CD4-positive, alpha-beta T cell (primary cell): ENCODE results near the gene GRIN3A. TPM values are rescaled to one million over a fixed set of nuclear protein-coding genes. Genes with fewer than 3 reads are reported as not detected.
"Not testable (repeated sequence)": the region's sequence is repeated elsewhere in the genome, so short reads cannot be mapped to it uniquely, and the experiment has no call there.

Source experiments
- ATAC-seq: fragments of 200-7000 bp; cut with Tn5 transposase; one replicate; pipeline ENCODE4 v1.10.0; 2022; ENCODE audit warnings: mild to moderate bottlenecking; ENCODE audit not compliant: poor library complexity
- CTCF ChIA-PET: fragments of 350-600 bp; sonication (Branson Sonifier 250); formaldehyde crosslinking; loops from one replicate; lab custom pipeline; 2021; ENCODE audit warnings: antibody characterized with exemption, inconsistent platforms; lab: Charles Lee
- POLR2A ChIA-PET: fragments of 350-600 bp; sonication (Branson Sonifier 250); formaldehyde crosslinking; loops from one replicate; lab custom pipeline; 2021; ENCODE audit warnings: antibody characterized with exemption, inconsistent platforms; lab: Charles Lee
- DNase-seq, 14 experiments: peaks; one replicate each; pipeline ENCODE4 v3.0.0-alpha.2; 2013 to 2020; ENCODE audit warnings: mixed read lengths in 2 of 14
- H3K27ac ChIP-seq, 2 donors: one replicate each; pipeline versions ENCODE4 v1.5.1 to v1.7.0; 2013; ENCODE audit warnings: low read length in 2 of 2, low read depth in 1 of 2, mild to moderate bottlenecking in 1 of 2
- H3K27me3 ChIP-seq, 2 experiments: 1 replicate in 1 of 2; 2 replicates in 1 of 2; pipeline versions ENCODE4 v1.6.1 to v1.7.0; 2013; ENCODE audit warnings: low read length in 2 of 2, control low read depth in 1 of 2, mild to moderate bottlenecking in 1 of 2, moderate library complexity in 1 of 2; ENCODE audit not compliant: insufficient read depth in 2 of 2, control insufficient read depth in 1 of 2
- H3K36me3 ChIP-seq: one replicate; pipeline ENCODE4 v1.6.1; 2013; ENCODE audit warnings: low read length, control low read depth; ENCODE audit not compliant: insufficient read depth
- H3K4me1 ChIP-seq: one replicate; pipeline ENCODE4 v1.6.1; 2013; ENCODE audit warnings: low read length, control low read depth; ENCODE audit not compliant: insufficient read depth
- H3K4me3 ChIP-seq: one replicate; pipeline ENCODE4 v1.5.1; 2013; ENCODE audit warnings: mild to moderate bottlenecking, low read length, moderate library complexity
- H3K9me3 ChIP-seq, 2 experiments: 1 replicate in 1 of 2; 2 replicates in 1 of 2; pipeline versions ENCODE4 v1.6.1 to v1.7.0; 2013; ENCODE audit warnings: low read length in 2 of 2, mild to moderate bottlenecking in 2 of 2, control low read depth in 1 of 2, moderate library complexity in 1 of 2; ENCODE audit not compliant: control insufficient read depth in 1 of 2, insufficient read depth in 1 of 2
- H3K27ac Mint-ChIP-seq: one replicate; pipeline ENCODE4 v1.8.0; 2020; ENCODE audit warnings: mixed read lengths
- H3K27me3 Mint-ChIP-seq: one replicate; pipeline ENCODE4 v1.8.0; 2021; ENCODE audit warnings: mixed read lengths
- H3K36me3 Mint-ChIP-seq: one replicate; pipeline ENCODE4 v1.8.0; 2021; ENCODE audit warnings: low read depth, mixed read lengths
- H3K4me1 Mint-ChIP-seq: one replicate; pipeline ENCODE4 v1.8.0; 2021; ENCODE audit warnings: low read depth, mixed read lengths
- H3K4me3 Mint-ChIP-seq: one replicate; pipeline ENCODE4 v1.8.0; 2020; ENCODE audit warnings: mild to moderate bottlenecking, mixed read lengths
- H3K9me3 Mint-ChIP-seq: one replicate; pipeline ENCODE4 v1.8.0; 2020; ENCODE audit warnings: mixed read lengths
- CTCF ChIP-seq: fragments of 200-600 bp; IDR thresholded peaks from one replicate; pipeline ENCODE4 v1.8.0; 2022; ENCODE audit warnings: antibody characterized with exemption, mild to moderate bottlenecking
- intact Hi-C, 2 experiments: fragments of 100-400 bp; cut with DNase I in 1 of 2; cut with micrococcal nuclease in 1 of 2; formaldehyde crosslinking; loops; one replicate each; pipeline versions ENCODE4 v1.15.1 to v1.9.0; 2023 to 2025; cut with DNase I, micrococcal nuclease
- total RNA-seq, 174 experiments: library from RNA in 2 of 174; stranded (reverse) in 2 of 174; gene quantifications; one replicate each; pipeline ENCODE4 v1.2.3 and lab custom pipeline; 2021 to 2026

The GRIN3A gene
- total RNA-seq, 2 experiments from 2014 or later = 0.03 TPM; not detected in 1

- H3K27ac ChIP-seq = no peak overlapping the region
- no peaks in the 10 kb centered on the region for H3K4me1 ChIP-seq
- POLR2A ChIA-PET = no interaction called here
- ATAC-seq = peak; percentile 46
- TF ChIP-seq CTCF = no peak
- H3K27me3 ChIP-seq = no peaks in the 10 kb centered on the region
- H3K9me3 ChIP-seq = no peaks in the 10 kb centered on the region
- H3K36me3 ChIP-seq = peaks cover 64% of the 10 kb centered on the region
- peak overlapping the region; percentile 56 for H3K27ac Mint-ChIP-seq
- no peaks in the 10 kb centered on the region for H3K27me3 Mint-ChIP-seq
- DNase-seq = no peak
- CTCF ChIA-PET = interaction anchor here (1.6 kb wide), 1 partner anchor 32 kb away, joined by 4 read pairs; no protein-coding TSS in a partner anchor
- peaks cover 99% of the 10 kb centered on the region for H3K36me3 Mint-ChIP-seq
- H3K4me3 Mint-ChIP-seq = no peak overlapping the region
- no peak overlapping the region for H3K4me3 ChIP-seq
- intact Hi-C loops = no loop called here
- peaks cover 32% of the 10 kb centered on the region for H3K4me1 Mint-ChIP-seq
- peaks cover 5% of the 10 kb centered on the region for H3K9me3 Mint-ChIP-seq
Measured at GRCh38 chr9:101561740-101562139, 176.7 kb downstream of the GRIN3A start.

GRCh38 chr9:101549472-101550098 is 188.9 kb downstream of the GRIN3A start:
- peaks cover 100% of the 10 kb centered on the region for H3K36me3 Mint-ChIP-seq
- CTCF ChIA-PET = not testable (repeated sequence)

GRCh38 chr9:101543098-101543735 is 195.2 kb downstream of the GRIN3A start:
- DNase-seq (no peak), ATAC-seq (no peak)
- no peak overlapping the region for H3K4me3 Mint-ChIP-seq
- Histone ChIP-seq H3K36me3 (peaks cover 87% of the 10 kb centered on the region), H3K4me3 (no peak overlapping the region), H3K9me3 (no peaks in the 10 kb centered on the region), H3K27ac (no peak overlapping the region), H3K27me3 (no peaks in the 10 kb centered on the region), H3K4me1 (no peaks in the 10 kb centered on the region)
- TF ChIP-seq CTCF = no peak
- POLR2A ChIA-PET = no interaction called here
- no peaks in the 10 kb centered on the region for H3K4me1 Mint-ChIP-seq
- no peak overlapping the region for H3K27ac Mint-ChIP-seq
- H3K9me3 Mint-ChIP-seq = no peaks in the 10 kb centered on the region
- CTCF ChIA-PET = no interaction called here
- no peaks in the 10 kb centered on the region for H3K27me3 Mint-ChIP-seq
- peaks cover 63% of the 10 kb centered on the region for H3K36me3 Mint-ChIP-seq
- intact Hi-C loops = no loop called here

More at GRCh38 chr9:101549472-101550098, 188.9 kb downstream of the GRIN3A start:
- intact Hi-C loops, H3K4me1 ChIP-seq, H3K4me1 Mint-ChIP-seq, POLR2A ChIA-PET, H3K4me3 ChIP-seq, H3K27me3 Mint-ChIP-seq, H3K4me3 Mint-ChIP-seq, H3K9me3 Mint-ChIP-seq, H3K27ac ChIP-seq, H3K9me3 ChIP-seq, H3K27ac Mint-ChIP-seq, DNase-seq, H3K27me3 ChIP-seq, ATAC-seq: not testable (repeated sequence)
- peaks cover 93% of the 10 kb centered on the region for H3K36me3 ChIP-seq
